SK-N-SH treated with all-trans-retinoic acid at 6 μM for 48 hours (cell line): ENCODE measurements around the gene ZNF189.

Experiments used
- ARNTL ChIP-seq: fragments of 450-650 bp; formaldehyde crosslinking; IDR thresholded peaks from 2 replicates; pipeline ENCODE4 v1.5.0; 2020; ENCODE audit warnings: low read depth, mild to moderate bottlenecking, moderate library complexity, borderline replicate concordance
- ESRRG ChIP-seq: fragments of 250-450 bp; sonication (Bioruptor Pico); IDR thresholded peaks from 2 replicates; pipeline ENCODE4 v1.6.1; 2021; ENCODE audit warnings: mild to moderate bottlenecking
- ZFP30 ChIP-seq: fragments of 450-650 bp; formaldehyde crosslinking; IDR thresholded peaks from 2 replicates; pipeline ENCODE4 v1.5.0; 2022; ENCODE audit warnings: mild to moderate bottlenecking, moderate library complexity
- ZNF8 ChIP-seq: fragments of 450-650 bp; formaldehyde crosslinking; IDR thresholded peaks from 2 replicates; pipeline ENCODE4 v1.5.0; 2020; ENCODE audit warnings: mild to moderate bottlenecking, moderate library complexity
- TF ChIP-seq, protein P1 (sequence below): fragments of 250-450 bp; sonication (Bioruptor Pico); IDR thresholded peaks from 2 replicates; pipeline ENCODE4 v1.8.0; 2020; ENCODE audit warnings: mild to moderate bottlenecking, moderate library complexity, borderline replicate concordance
- TF ChIP-seq, protein P2 (sequence below): fragments of 250-450 bp; sonication (Bioruptor Pico); IDR thresholded peaks from 2 replicates; pipeline ENCODE4 v1.5.0; 2020; ENCODE audit warnings: mild to moderate bottlenecking, moderate library complexity

GRCh38 chr9:101432171-101432570 is 33.5 kb downstream of the ZNF189 start:
- TF ChIP-seq, protein P1, sequence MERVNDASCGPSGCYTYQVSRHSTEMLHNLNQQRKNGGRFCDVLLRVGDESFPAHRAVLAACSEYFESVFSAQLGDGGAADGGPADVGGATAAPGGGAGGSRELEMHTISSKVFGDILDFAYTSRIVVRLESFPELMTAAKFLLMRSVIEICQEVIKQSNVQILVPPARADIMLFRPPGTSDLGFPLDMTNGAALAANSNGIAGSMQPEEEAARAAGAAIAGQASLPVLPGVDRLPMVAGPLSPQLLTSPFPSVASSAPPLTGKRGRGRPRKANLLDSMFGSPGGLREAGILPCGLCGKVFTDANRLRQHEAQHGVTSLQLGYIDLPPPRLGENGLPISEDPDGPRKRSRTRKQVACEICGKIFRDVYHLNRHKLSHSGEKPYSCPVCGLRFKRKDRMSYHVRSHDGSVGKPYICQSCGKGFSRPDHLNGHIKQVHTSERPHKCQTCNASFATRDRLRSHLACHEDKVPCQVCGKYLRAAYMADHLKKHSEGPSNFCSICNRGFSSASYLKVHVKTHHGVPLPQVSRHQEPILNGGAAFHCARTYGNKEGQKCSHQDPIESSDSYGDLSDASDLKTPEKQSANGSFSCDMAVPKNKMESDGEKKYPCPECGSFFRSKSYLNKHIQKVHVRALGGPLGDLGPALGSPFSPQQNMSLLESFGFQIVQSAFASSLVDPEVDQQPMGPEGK (CRISPR knock-in tag), result no peak
- TF ChIP-seq ZFP30 (CRISPR knock-in tag) (no peak), ESRRG (CRISPR knock-in tag) (no peak), ARNTL (no peak), ZNF8 (CRISPR knock-in tag) (no peak)
- TF ChIP-seq, protein P2, sequence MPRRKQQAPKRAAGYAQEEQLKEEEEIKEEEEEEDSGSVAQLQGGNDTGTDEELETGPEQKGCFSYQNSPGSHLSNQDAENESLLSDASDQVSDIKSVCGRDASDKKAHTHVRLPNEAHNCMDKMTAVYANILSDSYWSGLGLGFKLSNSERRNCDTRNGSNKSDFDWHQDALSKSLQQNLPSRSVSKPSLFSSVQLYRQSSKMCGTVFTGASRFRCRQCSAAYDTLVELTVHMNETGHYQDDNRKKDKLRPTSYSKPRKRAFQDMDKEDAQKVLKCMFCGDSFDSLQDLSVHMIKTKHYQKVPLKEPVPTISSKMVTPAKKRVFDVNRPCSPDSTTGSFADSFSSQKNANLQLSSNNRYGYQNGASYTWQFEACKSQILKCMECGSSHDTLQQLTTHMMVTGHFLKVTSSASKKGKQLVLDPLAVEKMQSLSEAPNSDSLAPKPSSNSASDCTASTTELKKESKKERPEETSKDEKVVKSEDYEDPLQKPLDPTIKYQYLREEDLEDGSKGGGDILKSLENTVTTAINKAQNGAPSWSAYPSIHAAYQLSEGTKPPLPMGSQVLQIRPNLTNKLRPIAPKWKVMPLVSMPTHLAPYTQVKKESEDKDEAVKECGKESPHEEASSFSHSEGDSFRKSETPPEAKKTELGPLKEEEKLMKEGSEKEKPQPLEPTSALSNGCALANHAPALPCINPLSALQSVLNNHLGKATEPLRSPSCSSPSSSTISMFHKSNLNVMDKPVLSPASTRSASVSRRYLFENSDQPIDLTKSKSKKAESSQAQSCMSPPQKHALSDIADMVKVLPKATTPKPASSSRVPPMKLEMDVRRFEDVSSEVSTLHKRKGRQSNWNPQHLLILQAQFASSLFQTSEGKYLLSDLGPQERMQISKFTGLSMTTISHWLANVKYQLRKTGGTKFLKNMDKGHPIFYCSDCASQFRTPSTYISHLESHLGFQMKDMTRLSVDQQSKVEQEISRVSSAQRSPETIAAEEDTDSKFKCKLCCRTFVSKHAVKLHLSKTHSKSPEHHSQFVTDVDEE, result no peak
